Peyer's patch (tissue), 4 donors: Measurements from ENCODE around the gene ACTR5.

ENCODE experiments used
- CTCF ChIP-seq, 6 experiments: fragments of 450-650 bp in 4 of 6; fragments of 200-600 bp in 2 of 6; sonication (generic) in 1 of 6; IDR thresholded peaks; one replicate each; pipeline ENCODE4 v1.5.1; 2017 to 2019; ENCODE audit warnings: antibody characterized with exemption in 6 of 6, mild to moderate bottlenecking in 3 of 6, moderate library complexity in 1 of 6
- POLR2A ChIP-seq, 2 donors: fragments of 450-650 bp; IDR thresholded peaks; one replicate each; pipeline ENCODE4 v1.5.1; 2017; ENCODE audit warnings: antibody characterized with exemption in 2 of 2, mild to moderate bottlenecking in 2 of 2, moderate library complexity in 2 of 2

- no peak for TF ChIP-seq CTCF (IDR thresholded peaks at IDR 0.05)
- no peak for TF ChIP-seq POLR2A (IDR thresholded peaks at IDR 0.05)
Observed at GRCh38 chr20:38818113-38819065, 70.1 kb downstream of the ACTR5 start.
